Upper lobe of left lung (tissue), 6 donors: ENCODE data around the gene PDE4A. TPM values are rescaled to one million over a fixed set of nuclear protein-coding genes. Genes with fewer than 3 reads are reported as not detected.

ENCODE experiments used
- ATAC-seq, 2 donors: fragments of 200-7000 bp; cut with Tn5 transposase; one replicate each; pipeline ENCODE4 v1.9.1; 2022; ENCODE audit warnings: mild to moderate bottlenecking in 2 of 2, moderate library complexity in 2 of 2; ENCODE audit not compliant: low FRiP score in 2 of 2
- DNase-seq, 2 donors: peaks; one replicate each; pipeline ENCODE4 v3.0.0-alpha.2; 2019 to 2020
- H3K27ac ChIP-seq, 4 donors: fragments of 200-600 bp; sonication (generic); one replicate each; pipeline ENCODE4 v1.5.1; 2016 to 2019
- H3K27me3 ChIP-seq, 4 donors: fragments of 200-600 bp; sonication (generic); one replicate each; pipeline ENCODE4 v1.5.1; 2017 to 2019
- H3K36me3 ChIP-seq, 4 donors: fragments of 200-600 bp; sonication (generic); one replicate each; pipeline ENCODE4 v1.5.1; 2016 to 2019
- H3K4me1 ChIP-seq, 4 donors: fragments of 200-600 bp; sonication (generic); one replicate each; pipeline ENCODE4 v1.5.1; 2018 to 2019
- H3K4me3 ChIP-seq, 4 donors: fragments of 200-600 bp; sonication (generic); one replicate each; pipeline ENCODE4 v1.5.1; 2017 to 2019; ENCODE audit warnings: mild to moderate bottlenecking in 2 of 4, moderate library complexity in 1 of 4
- H3K9me3 ChIP-seq, 4 donors: fragments of 200-600 bp; sonication (generic); one replicate each; pipeline ENCODE4 v1.5.1; 2018 to 2019
- EP300 ChIP-seq, 4 donors: sonication (generic); formaldehyde crosslinking; IDR thresholded peaks; one replicate each; pipeline ENCODE4 v1.5.1; 2017; ENCODE audit warnings: antibody characterized with exemption in 4 of 4, control low read depth in 2 of 4
- POLR2A ChIP-seq, 4 donors: fragments of 450-650 bp; IDR thresholded peaks; one replicate each; pipeline ENCODE4 v1.5.1; 2016 to 2017; ENCODE audit warnings: antibody characterized with exemption in 4 of 4, mild to moderate bottlenecking in 2 of 4
- POLR2AphosphoS5 ChIP-seq, 2 donors: sonication (generic); formaldehyde crosslinking; IDR thresholded peaks; one replicate each; pipeline ENCODE4 v1.5.1; 2017; ENCODE audit warnings: antibody characterized with exemption in 2 of 2
- WGBS, 2 donors: methylation state at CpG; one replicate each; pipeline ENCODE4 v1.1.5; 2017 to 2018; 5-methylcytosine and 5-hydroxymethylcytosine counted together
- total RNA-seq, 6 donors: library from RNA; depleted of rRNA in 4 of 6; stranded (reverse); fragments of >200 nt in 4 of 6; gene quantifications; one replicate each; pipeline versions ENCODE4 v1.1.0 to v1.2.1, GENCODE V29; 2016 to 2021
- TF ChIP-seq, protein P1 (sequence below), 6 experiments: fragments of 450-650 bp in 4 of 6; fragments of 200-600 bp in 2 of 6; sonication (generic) in 2 of 6; IDR thresholded peaks; one replicate each; pipeline ENCODE4 v1.5.1; 2016 to 2019; ENCODE audit warnings: antibody characterized with exemption in 6 of 6
- donor health status: DM: no; HTN: no; CAD: no; lungs with moderate emphysema.
- donor health status: DM: no; HTN: yes; CAD: no; lungs with severe emphysema.

Gene PDE4A
- total RNA-seq, 6 donors from 2014 or later, result 22.8 to 38.2 (median 31.2) TPM

DNA sequence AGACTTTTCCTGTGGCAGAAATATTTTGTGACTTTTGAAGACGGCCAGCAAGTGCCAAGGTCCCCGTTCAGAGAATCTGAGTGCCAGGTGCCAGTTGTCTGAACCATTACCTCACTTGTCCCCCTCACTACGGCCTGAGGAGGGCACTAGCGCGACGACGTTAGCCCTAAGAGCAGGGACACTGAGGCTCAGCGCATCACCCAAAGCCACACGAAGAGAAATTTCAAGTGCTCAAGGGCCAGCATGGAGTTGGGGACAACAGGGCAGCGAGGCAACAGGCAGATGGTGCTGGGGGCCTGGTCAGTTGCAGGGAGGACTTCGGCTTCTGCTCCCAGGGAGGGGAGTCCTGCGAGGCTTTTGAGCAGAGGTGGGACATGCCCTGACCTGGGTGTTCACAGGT is 30.5 kb upstream of the PDE4A start:
- Histone ChIP-seq H3K27me3 (no peaks in the 10 kb centered on the region), H3K27ac (no peak overlapping the region), H3K4me1 (peaks cover 5 to 11% (median 7%) of the 10 kb centered on the region in 4 donors), H3K36me3 (peaks cover 19 to 43% (median 42%) of the 10 kb centered on the region in 4 donors), H3K4me3 (no peak overlapping the region), H3K9me3 (no peaks in the 10 kb centered on the region)
- WGBS, 2 donors, result 50 to 63% methylated on average over 10 to 12 of the region's 12 CpGs
- ATAC-seq, result peak in 1 of 2 donors; percentile 11
- TF ChIP-seq POLR2AphosphoS5 (IDR thresholded peaks at IDR 0.05), result no peak
- no peak for DNase-seq

GRCh38 chr19:10390652-10391286 is 29.6 kb upstream of the PDE4A start:
- H3K4me3 ChIP-seq, result no peak overlapping the region
- H3K4me1 ChIP-seq, result peaks cover 5 to 11% (median 7%) of the 10 kb centered on the region in 4 donors
- peak overlapping the region in 1 of 4 donors; percentile 30 for H3K27ac ChIP-seq
- WGBS, 2 donors, result 52 to 59% methylated on average over 9 of the region's 9 CpGs
- DNase-seq, result peak in 1 of 2 donors; percentile 75
- TF ChIP-seq, protein P1, sequence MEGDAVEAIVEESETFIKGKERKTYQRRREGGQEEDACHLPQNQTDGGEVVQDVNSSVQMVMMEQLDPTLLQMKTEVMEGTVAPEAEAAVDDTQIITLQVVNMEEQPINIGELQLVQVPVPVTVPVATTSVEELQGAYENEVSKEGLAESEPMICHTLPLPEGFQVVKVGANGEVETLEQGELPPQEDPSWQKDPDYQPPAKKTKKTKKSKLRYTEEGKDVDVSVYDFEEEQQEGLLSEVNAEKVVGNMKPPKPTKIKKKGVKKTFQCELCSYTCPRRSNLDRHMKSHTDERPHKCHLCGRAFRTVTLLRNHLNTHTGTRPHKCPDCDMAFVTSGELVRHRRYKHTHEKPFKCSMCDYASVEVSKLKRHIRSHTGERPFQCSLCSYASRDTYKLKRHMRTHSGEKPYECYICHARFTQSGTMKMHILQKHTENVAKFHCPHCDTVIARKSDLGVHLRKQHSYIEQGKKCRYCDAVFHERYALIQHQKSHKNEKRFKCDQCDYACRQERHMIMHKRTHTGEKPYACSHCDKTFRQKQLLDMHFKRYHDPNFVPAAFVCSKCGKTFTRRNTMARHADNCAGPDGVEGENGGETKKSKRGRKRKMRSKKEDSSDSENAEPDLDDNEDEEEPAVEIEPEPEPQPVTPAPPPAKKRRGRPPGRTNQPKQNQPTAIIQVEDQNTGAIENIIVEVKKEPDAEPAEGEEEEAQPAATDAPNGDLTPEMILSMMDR (IDR thresholded peaks at IDR 0.05), result peak; percentile 75 to 86 (median 82)
- TF ChIP-seq POLR2A (IDR thresholded peaks at IDR 0.05) (no peak), EP300 (IDR thresholded peaks at IDR 0.05) (no peak), POLR2AphosphoS5 (IDR thresholded peaks at IDR 0.05) (peak in 1 of 2 donors; percentile 26)
- no peaks in the 10 kb centered on the region for H3K27me3 ChIP-seq
- no peaks in the 10 kb centered on the region for H3K9me3 ChIP-seq
- ATAC-seq, result peak; percentile 75 to 83
- H3K36me3 ChIP-seq, result peaks cover 28 to 52% (median 51%) of the 10 kb centered on the region in 4 donors

DNA sequence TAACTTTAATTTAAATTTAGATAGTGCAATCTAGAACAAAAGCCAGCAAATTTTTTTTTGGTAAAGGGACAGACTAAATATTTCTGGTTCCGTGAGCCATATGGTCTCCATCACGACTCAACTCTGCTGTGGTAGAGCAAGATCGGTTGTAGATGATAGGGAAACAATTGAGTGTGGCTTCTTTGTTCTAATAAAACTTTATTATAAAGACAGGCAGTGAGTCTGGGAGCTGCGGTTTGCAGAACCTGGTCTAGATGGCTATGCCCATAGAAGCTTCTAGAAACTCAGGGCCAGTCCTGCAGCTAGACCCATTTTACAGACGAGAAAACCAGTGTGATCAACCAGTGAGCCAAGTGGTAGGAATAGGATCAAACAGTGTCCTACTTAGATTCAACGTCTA is 28.2 kb upstream of the PDE4A start:
- H3K4me1 ChIP-seq, result peaks cover 5 to 11% (median 7%) of the 10 kb centered on the region in 4 donors
- 87 to 90% methylated on average over 6 of the region's 6 CpGs for WGBS, 2 donors
- H3K9me3 ChIP-seq, result no peaks in the 10 kb centered on the region
- no peaks in the 10 kb centered on the region for H3K27me3 ChIP-seq
- peaks cover 30 to 65% (median 59%) of the 10 kb centered on the region in 4 donors for H3K36me3 ChIP-seq
- TF ChIP-seq EP300 (IDR thresholded peaks at IDR 0.05) (no peak), POLR2AphosphoS5 (IDR thresholded peaks at IDR 0.05) (no peak)
- TF ChIP-seq, protein P1 (IDR thresholded peaks at IDR 0.05), result no peak
- no peak overlapping the region for H3K4me3 ChIP-seq
- H3K27ac ChIP-seq, result no peak overlapping the region
- ATAC-seq, result no peak
- DNase-seq, result no peak

DNA sequence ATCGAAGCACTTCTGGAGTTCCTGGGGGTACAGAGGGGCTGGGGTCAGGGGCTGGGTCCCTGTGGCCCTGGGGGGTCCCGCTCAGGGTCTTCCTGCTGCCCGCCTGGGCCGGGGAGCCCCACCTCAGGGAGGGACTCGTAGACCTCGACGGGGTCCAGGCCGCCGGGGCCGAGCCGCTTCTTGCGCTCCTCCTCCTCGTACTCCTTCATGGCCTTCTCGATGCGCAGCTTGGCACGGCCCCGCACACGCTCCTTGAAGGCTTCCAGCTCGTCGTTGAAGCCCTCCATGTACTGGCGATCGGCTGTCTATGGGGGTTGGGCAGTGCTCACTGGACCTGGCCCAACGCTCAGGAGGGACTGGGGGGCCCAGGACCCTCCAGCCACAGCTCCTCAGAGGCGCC is 27.2 kb upstream of the PDE4A start:
- DNase-seq, result peak in 1 of 2 donors; percentile 86
- Histone ChIP-seq H3K9me3 (no peaks in the 10 kb centered on the region), H3K27ac (no peak overlapping the region), H3K4me1 (peaks cover 5 to 11% (median 7%) of the 10 kb centered on the region in 4 donors), H3K36me3 (peaks cover 30 to 66% (median 60%) of the 10 kb centered on the region in 4 donors), H3K27me3 (no peaks in the 10 kb centered on the region), H3K4me3 (no peak overlapping the region)
- TF ChIP-seq POLR2AphosphoS5 (IDR thresholded peaks at IDR 0.05), result no peak
- 91 to 97% methylated on average over 17 to 24 of the region's 24 CpGs for WGBS, 2 donors
- no peak for ATAC-seq

DNA sequence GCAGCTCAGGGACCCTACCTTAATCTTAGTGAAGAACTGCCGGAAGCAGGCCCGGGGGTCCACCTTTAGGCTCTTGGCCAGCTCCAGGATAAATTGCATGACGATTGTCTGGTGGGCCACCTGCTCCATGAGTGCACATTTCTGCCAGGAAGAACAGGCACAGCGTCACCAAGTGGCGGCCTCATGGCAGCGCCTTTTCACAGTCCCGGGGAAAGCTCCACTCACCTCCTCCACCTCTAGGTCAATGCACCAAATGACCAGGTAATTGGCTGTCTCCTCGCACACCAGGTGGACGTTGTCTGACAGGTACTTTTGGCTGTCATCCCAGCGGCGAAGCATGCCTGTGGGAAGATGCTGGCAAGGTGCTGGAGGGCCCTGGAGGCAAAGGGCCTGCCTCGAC is 25.3 kb upstream of the PDE4A start:
- DNase-seq (no peak), ATAC-seq (no peak)
- Histone ChIP-seq H3K4me3 (no peak overlapping the region), H3K27ac (no peak overlapping the region), H3K36me3 (peaks cover 30 to 72% (median 61%) of the 10 kb centered on the region in 4 donors), H3K9me3 (no peaks in the 10 kb centered on the region), H3K27me3 (no peaks in the 10 kb centered on the region), H3K4me1 (peaks cover 0 to 5% (median 1%) of the 10 kb centered on the region in 4 donors)
- no peak for TF ChIP-seq POLR2A (IDR thresholded peaks at IDR 0.05)
- TF ChIP-seq, protein P1 (IDR thresholded peaks at IDR 0.05), result no peak
- TF ChIP-seq POLR2AphosphoS5 (IDR thresholded peaks at IDR 0.05), result no peak
- TF ChIP-seq EP300 (IDR thresholded peaks at IDR 0.05), result no peak
- WGBS, 2 donors, result 92 to 97% methylated on average over 12 of the region's 12 CpGs

DNA sequence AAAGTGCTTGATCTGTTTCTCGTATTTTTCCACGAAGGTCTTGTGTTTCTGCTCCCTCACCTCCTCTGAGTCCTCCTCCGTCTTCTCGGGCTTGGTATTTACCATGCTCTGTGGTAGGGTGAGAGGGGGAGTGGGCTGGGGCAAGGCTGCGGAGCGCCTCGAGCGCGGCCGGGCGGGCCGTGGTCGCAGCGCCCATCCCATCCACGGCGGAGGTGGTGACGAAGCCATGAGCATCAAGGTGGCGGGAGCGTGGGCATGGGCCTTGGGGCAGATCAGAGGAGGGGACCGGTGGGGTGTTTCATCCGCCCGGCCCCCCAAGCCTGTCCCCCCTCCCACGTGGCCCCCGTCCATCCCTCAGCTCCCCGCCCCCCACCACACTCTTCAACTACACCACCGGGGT is 24.9 kb upstream of the PDE4A start:
- H3K27ac ChIP-seq, result no peak overlapping the region
- no peaks in the 10 kb centered on the region for H3K9me3 ChIP-seq
- peaks cover 30 to 76% (median 61%) of the 10 kb centered on the region in 4 donors for H3K36me3 ChIP-seq
- H3K4me3 ChIP-seq, result no peak overlapping the region
- ATAC-seq, result no peak
- no peak for TF ChIP-seq POLR2AphosphoS5 (IDR thresholded peaks at IDR 0.05)
- no peak for TF ChIP-seq EP300 (IDR thresholded peaks at IDR 0.05)
- TF ChIP-seq POLR2A (IDR thresholded peaks at IDR 0.05), result no peak
- TF ChIP-seq, protein P1 (IDR thresholded peaks at IDR 0.05), result no peak
- peak in 1 of 2 donors; percentile 77 for DNase-seq
- 90 to 94% methylated on average over 20 to 24 of the region's 26 CpGs for WGBS, 2 donors
- H3K27me3 ChIP-seq, result no peaks in the 10 kb centered on the region
- peaks cover 2 to 10% (median 5%) of the 10 kb centered on the region in 4 donors for H3K4me1 ChIP-seq
